Progenitor cell of endocrine pancreas (in vitro differentiated cells): Measurements from ENCODE around the gene CD93. TPM values are rescaled to one million over a fixed set of nuclear protein-coding genes. Genes with fewer than 3 reads are reported as not detected.

Source experiments
- DNase-seq: peaks from one replicate; pipeline ENCODE4 v3.0.0; 2021; ENCODE audit warnings: low spot score; ENCODE audit not compliant: unreplicated experiment
- H3K27ac Mint-ChIP-seq: 2 replicates; pipeline ENCODE4 v1.8.0; 2021; ENCODE audit warnings: mild to moderate bottlenecking, moderate library complexity, mixed read lengths
- H3K27me3 Mint-ChIP-seq: 2 replicates; pipeline ENCODE4 v1.8.0; 2021; ENCODE audit warnings: mixed read lengths
- H3K36me3 Mint-ChIP-seq: 2 replicates; pipeline ENCODE4 v1.8.0; 2022; ENCODE audit warnings: mixed read lengths; ENCODE audit not compliant: insufficient read depth
- H3K4me1 Mint-ChIP-seq: 2 replicates; pipeline ENCODE4 v1.8.0; 2021; ENCODE audit warnings: low read depth, mixed read lengths
- H3K4me3 Mint-ChIP-seq: 2 replicates; pipeline ENCODE4 v1.8.0; 2021; ENCODE audit warnings: low read depth, mild to moderate bottlenecking, moderate library complexity, mixed read lengths
- H3K9me3 Mint-ChIP-seq: 2 replicates; pipeline ENCODE4 v1.8.0; 2021; ENCODE audit warnings: low read depth, mixed read lengths
- CTCF ChIP-seq: fragments of 200-600 bp; sonication (generic); IDR thresholded peaks from one replicate; pipeline ENCODE4 v1.5.0; 2021; ENCODE audit warnings: antibody characterized with exemption, mild to moderate bottlenecking; ENCODE audit not compliant: unreplicated experiment
- total RNA-seq: library from RNA; stranded (reverse); gene quantifications from 2 replicates; pipeline ENCODE4 v1.2.1, GENCODE V29; 2021

The CD93 gene
- total RNA-seq, 1 donor from 2014 or later = not detected

DNA sequence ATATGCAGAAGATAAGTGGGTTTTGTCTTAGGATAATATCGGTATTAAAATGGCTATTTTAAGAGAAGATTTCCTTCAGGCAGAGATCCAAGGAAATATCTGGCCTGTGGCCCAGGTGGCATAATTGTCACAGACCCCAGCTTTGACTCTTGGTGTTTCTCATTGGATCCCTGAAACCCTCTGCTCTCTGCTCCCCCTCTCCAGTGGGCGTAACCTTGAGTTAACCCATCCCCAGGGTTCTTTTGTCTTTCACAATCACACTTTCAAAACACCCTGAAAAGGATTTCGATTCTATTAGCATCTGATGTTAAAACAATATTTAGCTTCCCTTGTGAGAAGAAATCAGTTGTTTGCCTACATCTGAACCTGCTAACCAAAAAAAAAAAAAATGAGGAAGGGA lies 43.9 kb downstream of the CD93 start:
- Mint-ChIP-seq H3K27me3 (peaks cover 88% of the 10 kb centered on the region), H3K9me3 (no peaks in the 10 kb centered on the region), H3K4me1 (peaks cover 8% of the 10 kb centered on the region)

GRCh38 chr20:23039885-23040508 lies 46.1 kb downstream of the CD93 start:
- H3K27ac Mint-ChIP-seq = no peak overlapping the region

More for the DNA sequence above, 43.9 kb downstream of the CD93 start:
- DNase-seq = no peak
- no peak overlapping the region for H3K27ac Mint-ChIP-seq
- no peak for TF ChIP-seq CTCF
- H3K4me3 Mint-ChIP-seq = no peak overlapping the region
- H3K36me3 Mint-ChIP-seq = no peaks in the 10 kb centered on the region

DNA sequence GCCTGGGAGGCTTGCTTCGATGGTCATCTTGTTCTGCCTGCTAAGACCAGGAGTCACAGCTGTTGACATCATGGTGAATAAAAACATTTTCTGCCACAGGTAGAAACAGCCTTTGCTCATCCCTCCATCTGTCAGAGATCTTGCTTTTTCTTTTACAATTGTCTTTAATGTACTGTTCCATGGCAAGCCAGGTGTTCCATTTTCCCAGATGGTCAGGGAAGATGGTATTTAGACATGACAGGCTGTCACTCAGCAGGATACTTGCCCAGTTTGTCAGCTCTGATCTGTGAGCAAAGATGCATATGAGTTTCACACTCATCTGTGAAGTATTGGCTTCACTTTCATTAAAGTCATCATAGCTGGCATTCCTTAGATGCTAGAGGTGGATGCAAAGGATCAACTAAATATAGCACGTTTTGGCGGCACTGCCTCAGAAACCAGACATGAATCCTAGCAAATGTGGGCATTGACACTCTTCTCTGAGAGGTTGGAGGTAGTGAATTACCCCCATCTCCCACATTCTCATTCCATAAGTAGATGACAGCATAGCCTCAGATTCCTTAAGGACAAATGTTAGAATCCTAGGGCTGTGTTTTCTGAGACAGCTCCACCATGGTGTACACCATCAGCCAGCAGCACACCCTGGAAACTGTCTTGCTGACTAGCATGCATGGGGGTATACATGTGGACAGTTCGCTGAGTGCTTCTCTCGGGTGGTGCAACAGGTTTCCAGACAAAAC lies 46.8 kb downstream of the CD93 start:
- H3K4me3 Mint-ChIP-seq = no peak overlapping the region
- no peak overlapping the region for H3K27ac Mint-ChIP-seq

More at GRCh38 chr20:23039885-23040508, 46.1 kb downstream of the CD93 start:
- Mint-ChIP-seq H3K4me3 (no peak overlapping the region), H3K9me3 (no peaks in the 10 kb centered on the region), H3K4me1 (peaks cover 8% of the 10 kb centered on the region), H3K27me3 (peaks cover 90% of the 10 kb centered on the region), H3K36me3 (no peaks in the 10 kb centered on the region)
- DNase-seq = no peak
- no peak for TF ChIP-seq CTCF

DNA sequence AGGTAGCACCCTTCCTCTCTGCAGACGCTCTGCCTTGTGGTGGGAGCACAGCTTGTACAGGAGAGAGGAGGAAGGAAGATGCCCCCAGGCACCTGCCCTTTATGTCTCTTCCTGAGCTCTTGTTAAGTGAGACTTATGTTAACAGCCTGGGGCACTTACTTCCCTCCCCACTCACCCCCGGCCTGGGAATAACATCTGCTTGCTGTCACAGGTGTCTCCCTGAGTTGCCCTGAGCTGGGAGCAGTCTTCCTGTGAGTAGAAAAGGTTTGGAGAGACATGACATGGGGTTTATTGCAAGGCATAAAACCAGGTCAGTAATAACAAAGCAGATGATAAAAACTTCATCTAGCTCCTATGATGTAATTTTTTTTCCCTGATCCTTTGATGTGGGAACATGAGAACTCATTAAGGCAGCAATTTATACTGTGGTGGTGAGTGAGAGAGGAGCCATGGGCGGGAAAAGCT lies 49.1 kb downstream of the CD93 start:
- Mint-ChIP-seq H3K4me3 (no peak overlapping the region), H3K36me3 (no peaks in the 10 kb centered on the region), H3K27ac (no peak overlapping the region), H3K27me3 (peaks cover 91% of the 10 kb centered on the region), H3K4me1 (no peaks in the 10 kb centered on the region), H3K9me3 (no peaks in the 10 kb centered on the region)
- TF ChIP-seq CTCF = no peak
- no peak for DNase-seq

More for the DNA sequence above, 46.8 kb downstream of the CD93 start:
- H3K4me1 Mint-ChIP-seq = peaks cover 8% of the 10 kb centered on the region
- peaks cover 89% of the 10 kb centered on the region for H3K27me3 Mint-ChIP-seq
- no peaks in the 10 kb centered on the region for H3K9me3 Mint-ChIP-seq
- no peak for TF ChIP-seq CTCF
- no peaks in the 10 kb centered on the region for H3K36me3 Mint-ChIP-seq
- no peak for DNase-seq

DNA sequence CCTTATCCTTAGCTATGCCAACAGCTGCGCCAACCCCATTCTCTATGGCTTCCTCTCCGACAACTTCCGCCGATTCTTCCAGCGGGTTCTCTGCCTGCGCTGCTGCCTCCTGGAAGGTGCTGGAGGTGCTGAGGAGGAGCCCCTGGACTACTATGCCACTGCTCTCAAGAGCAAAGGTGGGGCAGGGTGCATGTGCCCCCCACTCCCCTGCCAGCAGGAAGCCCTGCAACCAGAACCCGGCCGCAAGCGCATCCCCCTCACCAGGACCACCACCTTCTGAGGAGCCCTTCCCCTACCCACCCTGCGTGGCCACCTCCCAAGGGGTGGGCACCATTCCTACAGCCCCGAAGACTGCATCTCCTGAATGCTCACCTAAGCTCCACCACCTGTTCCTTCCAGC lies 49.8 kb downstream of the CD93 start:
- no peak for DNase-seq
- Mint-ChIP-seq H3K27me3 (peaks cover 90% of the 10 kb centered on the region), H3K4me3 (no peak overlapping the region), H3K27ac (no peak overlapping the region), H3K36me3 (no peaks in the 10 kb centered on the region), H3K9me3 (no peaks in the 10 kb centered on the region), H3K4me1 (no peaks in the 10 kb centered on the region)
- TF ChIP-seq CTCF = no peak
